MG63 (cell line): Measurements from ENCODE around the gene KDM4C. TPM values are rescaled to one million over a fixed set of nuclear protein-coding genes. Genes with fewer than 3 reads are reported as not detected.

ENCODE experiments used
- DNase-seq: peaks from one replicate; pipeline ENCODE4 v3.0.0-alpha.2; 2020
- H3K27me3 ChIP-seq: fragments of 250-450 bp; sonication (Bioruptor Pico); 2 replicates; pipeline ENCODE4 v1.5.1; 2020; ENCODE audit warnings: mild to moderate bottlenecking, moderate library complexity
- H3K36me3 ChIP-seq: fragments of 250-450 bp; sonication (Bioruptor Pico); 2 replicates; pipeline ENCODE4 v1.5.1; 2020; ENCODE audit warnings: mild to moderate bottlenecking, moderate library complexity
- H3K4me3 ChIP-seq: fragments of 250-450 bp; sonication (Bioruptor Pico); 2 replicates; pipeline ENCODE4 v1.5.1; 2020; ENCODE audit warnings: mild to moderate bottlenecking, moderate library complexity
- H3K9me3 ChIP-seq: fragments of 250-450 bp; sonication (Bioruptor Pico); 2 replicates; pipeline ENCODE4 v1.5.1; 2020; ENCODE audit warnings: mild to moderate bottlenecking, moderate library complexity
- total RNA-seq: library from RNA; depleted of rRNA; stranded (reverse); fragments of >200 nt; shearing (Covaris generic); gene quantifications from 2 replicates; pipeline ENCODE4 v1.2.3, GENCODE V29; 2014; ENCODE audit warnings: low replicate concordance

The KDM4C gene
- total RNA-seq, 1 experiment from 2014 or later = 1.8 TPM

DNA sequence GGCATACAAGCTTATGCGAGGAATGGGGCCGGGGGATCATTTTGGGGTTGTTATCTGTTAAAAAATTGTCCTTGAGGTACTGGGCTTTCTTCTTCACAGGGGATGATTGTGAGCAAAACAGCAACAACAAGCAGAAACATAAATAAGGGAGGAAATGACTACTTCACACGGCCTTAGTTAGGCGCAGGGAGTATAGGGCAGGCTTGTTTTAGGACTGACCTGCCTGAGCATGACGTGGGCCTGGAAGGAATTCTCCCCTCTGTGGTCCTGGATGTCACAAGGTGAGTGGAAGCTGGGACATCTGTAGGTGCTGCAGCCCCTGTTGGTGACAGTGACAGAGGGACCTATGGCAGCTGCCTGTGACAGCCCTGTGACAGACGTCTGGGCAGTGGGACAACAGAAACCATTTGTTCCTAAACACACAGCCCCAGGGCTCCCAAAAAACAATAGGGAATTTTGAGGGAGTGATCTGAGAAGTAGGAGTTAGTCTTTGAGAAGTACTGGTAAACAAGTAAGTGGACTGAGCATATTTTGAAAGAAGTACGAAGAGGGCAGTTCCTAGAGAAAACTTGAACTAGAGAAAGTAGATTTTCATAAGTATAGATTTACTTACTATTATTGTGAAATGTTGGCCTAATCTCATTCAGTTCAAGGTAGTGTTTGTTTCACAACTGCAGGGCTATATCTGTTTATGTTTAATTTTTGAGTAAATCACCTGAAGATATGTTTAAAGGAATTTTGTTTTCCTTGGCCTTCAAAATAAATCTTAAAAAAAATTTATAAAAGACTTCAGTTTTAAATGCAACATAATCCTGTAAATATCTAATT is 113.1 kb downstream of the KDM4C start:
- Histone ChIP-seq H3K27me3 (no peaks in the 10 kb centered on the region), H3K36me3 (no peaks in the 10 kb centered on the region), H3K9me3 (no peaks in the 10 kb centered on the region), H3K4me3 (no peak overlapping the region)
- DNase-seq = no peak

DNA sequence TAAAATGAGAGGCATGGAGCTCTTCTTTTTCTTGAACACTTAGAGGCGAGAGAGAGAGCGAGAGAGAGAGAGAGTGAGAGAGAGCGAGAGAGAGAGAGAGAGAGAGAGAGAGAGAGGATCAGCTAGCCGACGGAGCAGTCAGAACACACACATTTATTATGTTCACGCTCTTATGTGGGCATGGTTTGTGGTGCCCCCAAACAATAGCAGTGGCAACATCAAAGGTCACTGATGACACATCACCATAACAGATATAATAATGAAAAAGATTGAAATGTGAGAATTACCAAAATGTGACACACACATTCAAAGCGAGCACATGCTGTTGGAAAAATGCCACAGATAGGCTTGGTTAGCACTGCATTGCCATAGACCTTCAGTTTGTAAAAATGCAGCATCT is 116.1 kb downstream of the KDM4C start:
- no peak overlapping the region for H3K4me3 ChIP-seq
- H3K27me3 ChIP-seq = no peaks in the 10 kb centered on the region
- no peak for DNase-seq
- H3K9me3 ChIP-seq = no peaks in the 10 kb centered on the region
- no peaks in the 10 kb centered on the region for H3K36me3 ChIP-seq

DNA sequence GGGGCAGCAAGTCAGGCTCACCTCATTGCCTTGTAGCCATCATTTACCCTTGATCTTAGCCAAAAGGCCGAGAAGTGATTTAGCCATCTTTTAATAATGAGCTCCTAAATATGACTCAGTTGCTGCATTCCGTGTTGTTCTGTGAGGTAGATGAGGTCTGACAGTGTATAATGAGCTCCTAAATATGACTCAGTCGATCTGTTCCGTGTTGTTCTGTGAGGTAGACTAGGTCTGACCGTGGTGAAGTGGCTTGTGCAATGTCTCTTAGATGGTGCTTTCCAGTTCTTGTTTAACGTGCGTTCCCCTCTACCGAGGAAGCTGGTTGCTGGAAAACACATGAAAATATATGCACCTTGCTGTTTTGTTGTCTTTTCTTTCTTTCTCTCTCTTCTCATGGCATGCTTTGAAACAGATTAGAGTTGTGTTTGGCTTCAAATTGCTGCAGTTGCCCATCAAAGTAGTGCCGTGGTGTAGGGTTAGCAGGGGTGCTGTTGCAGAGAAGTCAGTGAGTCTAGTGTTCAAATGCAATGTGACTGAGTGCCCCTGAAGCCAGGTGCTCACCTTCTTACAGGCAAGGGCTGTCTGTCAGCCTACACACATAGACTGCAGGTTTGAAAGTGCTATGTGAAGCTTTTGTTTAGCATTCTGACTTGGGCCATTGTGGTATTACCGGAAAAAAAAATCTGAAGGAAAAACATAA is 118.6 kb downstream of the KDM4C start:
- H3K4me3 ChIP-seq = no peak overlapping the region
- no peaks in the 10 kb centered on the region for H3K36me3 ChIP-seq
- no peaks in the 10 kb centered on the region for H3K27me3 ChIP-seq
- DNase-seq = no peak
- no peaks in the 10 kb centered on the region for H3K9me3 ChIP-seq

DNA sequence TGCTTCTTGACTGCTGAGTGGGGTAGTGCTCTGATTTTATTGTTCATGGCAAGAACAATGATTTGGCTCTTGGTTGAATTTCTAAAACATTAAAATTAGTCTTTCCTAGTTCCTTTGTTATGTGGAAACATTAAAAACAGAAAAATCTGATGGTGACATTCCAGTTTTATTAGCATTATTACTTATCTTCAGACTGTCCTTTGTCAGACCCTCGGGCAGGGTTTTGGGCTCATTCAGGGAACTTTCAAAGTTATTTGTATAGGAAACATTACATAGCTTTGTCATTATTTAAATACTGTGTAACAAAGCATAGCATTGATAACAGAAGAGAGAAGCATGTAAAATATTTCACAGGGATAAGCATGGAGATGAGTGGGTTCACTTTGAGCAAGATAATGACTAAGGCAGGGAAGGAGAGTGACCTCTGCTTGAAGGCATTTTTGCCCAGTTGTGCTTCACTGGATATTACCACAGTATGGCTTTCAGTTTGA is 119.9 kb downstream of the KDM4C start:
- H3K4me3 ChIP-seq = no peak overlapping the region
- no peak for DNase-seq
- H3K27me3 ChIP-seq = no peaks in the 10 kb centered on the region
- no peaks in the 10 kb centered on the region for H3K36me3 ChIP-seq
- H3K9me3 ChIP-seq = no peaks in the 10 kb centered on the region

DNA sequence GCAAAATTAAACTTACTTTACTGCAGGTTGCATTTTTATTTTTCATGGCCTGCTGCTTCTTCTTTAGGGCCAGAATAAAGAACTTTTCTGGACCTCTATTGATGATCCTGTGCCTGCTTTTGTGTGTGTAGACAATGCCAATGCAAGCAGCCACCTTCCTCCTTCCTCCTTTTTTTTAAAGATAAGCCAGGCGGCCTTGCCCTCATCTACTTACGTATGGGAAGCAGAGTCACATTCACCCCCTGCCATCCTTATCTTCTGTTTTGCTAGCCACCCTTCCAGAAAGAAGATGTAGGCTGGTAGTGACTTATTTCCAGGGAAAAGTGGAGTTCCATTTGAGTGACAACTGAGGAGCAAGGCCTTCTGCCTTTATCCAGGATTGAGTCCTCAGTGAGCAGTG is 122.9 kb downstream of the KDM4C start:
- no peaks in the 10 kb centered on the region for H3K36me3 ChIP-seq
- H3K4me3 ChIP-seq = no peak overlapping the region
- DNase-seq = no peak
- H3K9me3 ChIP-seq = no peaks in the 10 kb centered on the region
- H3K27me3 ChIP-seq = no peaks in the 10 kb centered on the region

DNA sequence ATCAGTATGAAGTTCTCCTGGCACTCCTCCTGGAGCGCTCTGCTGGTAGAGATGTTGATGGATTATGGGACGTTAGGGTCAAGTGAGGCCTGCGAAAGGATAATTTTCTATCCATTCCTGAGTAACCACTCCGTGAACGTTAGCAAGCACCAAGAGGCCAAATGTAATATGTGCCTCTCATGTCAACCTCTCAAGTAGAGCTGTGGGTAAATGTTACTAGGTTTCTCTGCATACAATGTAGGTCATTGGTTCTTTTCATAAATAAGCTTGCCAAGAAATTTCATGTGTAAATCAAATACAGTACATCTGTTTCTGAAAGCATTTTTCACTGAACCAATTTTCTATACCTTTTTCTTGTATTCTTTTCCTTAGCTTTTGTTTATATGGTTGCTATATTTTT is 126.3 kb downstream of the KDM4C start:
- no peak for DNase-seq
- H3K36me3 ChIP-seq = no peaks in the 10 kb centered on the region
- no peaks in the 10 kb centered on the region for H3K27me3 ChIP-seq
- no peak overlapping the region for H3K4me3 ChIP-seq
- no peaks in the 10 kb centered on the region for H3K9me3 ChIP-seq

DNA sequence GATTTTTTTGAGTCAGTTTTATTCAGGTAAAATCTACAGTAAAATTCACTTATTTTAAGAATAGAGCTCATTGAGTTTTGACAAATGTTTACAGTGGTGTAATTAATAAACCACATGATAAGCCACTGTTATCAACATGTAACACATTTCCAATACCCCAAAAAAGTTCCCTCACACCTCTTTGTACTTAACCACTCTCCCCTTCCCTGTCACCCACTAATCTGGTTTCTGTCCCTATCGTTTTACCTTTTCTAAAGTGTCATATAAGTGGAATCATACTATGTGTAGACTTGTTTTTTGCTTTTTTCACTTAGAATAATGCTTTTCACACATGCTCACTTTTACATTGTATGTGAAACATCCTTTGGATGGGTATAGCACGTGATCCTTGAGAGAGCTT is 127.2 kb downstream of the KDM4C start:
- DNase-seq = no peak
- H3K9me3 ChIP-seq = no peaks in the 10 kb centered on the region
- no peaks in the 10 kb centered on the region for H3K36me3 ChIP-seq
- H3K4me3 ChIP-seq = no peak overlapping the region
- no peaks in the 10 kb centered on the region for H3K27me3 ChIP-seq

DNA sequence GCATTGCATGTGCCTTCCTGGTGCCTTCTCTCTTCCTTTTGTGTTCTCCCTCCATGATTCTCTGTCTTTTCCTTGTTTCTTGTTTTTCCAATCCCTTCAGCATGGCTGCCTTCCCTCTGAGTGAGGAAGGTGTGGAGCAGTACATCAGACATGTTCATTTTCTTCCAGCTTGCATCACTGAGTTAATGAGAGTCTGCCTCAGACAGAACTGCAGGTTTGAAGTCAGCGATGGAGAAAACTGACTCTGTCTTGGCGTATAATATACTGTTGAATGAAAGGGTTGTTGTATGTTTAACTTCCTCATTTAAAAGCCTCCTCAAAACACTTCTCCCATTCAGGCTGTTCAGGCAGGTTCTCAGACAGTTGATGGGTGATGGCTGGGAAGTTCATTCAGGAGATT is 129.3 kb downstream of the KDM4C start:
- Histone ChIP-seq H3K27me3 (no peaks in the 10 kb centered on the region), H3K36me3 (no peaks in the 10 kb centered on the region), H3K9me3 (no peaks in the 10 kb centered on the region), H3K4me3 (no peak overlapping the region)
- no peak for DNase-seq

DNA sequence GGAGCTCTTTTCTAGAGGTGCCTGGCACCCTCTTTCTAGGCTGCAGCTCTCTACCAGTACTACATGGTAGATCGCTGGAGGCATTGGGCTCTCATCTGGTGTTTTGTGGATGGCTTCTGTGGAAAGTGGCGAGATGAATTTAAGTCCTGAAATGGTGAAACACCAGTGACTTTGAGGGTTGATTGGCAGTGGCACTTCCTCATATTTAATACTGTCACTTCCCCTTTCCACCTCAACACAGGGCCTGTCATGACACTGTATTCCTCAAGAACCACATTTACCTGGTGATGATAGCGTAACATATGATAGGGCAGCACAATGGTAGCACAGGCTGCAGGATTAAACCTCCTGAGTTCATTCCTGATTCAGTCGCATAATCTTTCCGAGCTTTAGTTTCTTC is 132.1 kb downstream of the KDM4C start:
- Histone ChIP-seq H3K9me3 (no peaks in the 10 kb centered on the region), H3K27me3 (no peaks in the 10 kb centered on the region), H3K4me3 (no peak overlapping the region), H3K36me3 (no peaks in the 10 kb centered on the region)
- no peak for DNase-seq

DNA sequence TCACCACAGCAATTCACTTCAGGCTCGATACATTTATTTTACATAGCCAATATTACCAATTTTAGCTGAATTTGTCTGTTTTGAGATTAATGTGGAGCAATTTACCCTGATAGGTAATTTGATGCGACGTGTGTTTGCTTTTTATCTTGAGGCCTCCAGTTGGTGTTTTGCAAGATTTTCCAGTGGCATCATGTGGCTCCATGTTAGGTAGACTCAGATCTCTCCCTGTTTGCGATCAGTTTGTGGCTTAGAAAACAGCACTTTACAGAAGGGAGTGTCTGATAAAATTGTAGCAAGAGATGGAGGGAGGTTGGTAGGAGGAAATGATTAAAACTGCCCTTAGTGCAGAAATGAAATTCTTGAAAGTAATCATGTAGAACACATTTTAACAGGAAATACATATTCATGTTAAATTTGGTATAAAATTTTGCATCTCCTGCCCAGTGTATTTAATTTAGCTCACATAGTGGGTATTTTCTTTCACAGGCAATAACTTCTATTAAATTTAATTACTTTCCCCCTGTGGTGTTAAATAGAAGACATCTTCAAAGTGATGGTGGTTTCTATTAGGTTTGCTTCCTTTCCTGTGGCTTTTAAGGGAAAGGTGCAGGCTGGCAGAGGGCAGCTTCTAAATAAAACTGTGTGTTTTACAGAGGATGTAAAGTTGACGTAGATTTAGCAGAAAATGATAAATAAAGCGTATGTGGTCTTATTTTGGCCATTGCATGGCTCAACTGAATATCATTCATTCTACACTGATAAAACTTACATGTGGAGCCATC is 135.8 kb downstream of the KDM4C start:
- DNase-seq = no peak

DNA sequence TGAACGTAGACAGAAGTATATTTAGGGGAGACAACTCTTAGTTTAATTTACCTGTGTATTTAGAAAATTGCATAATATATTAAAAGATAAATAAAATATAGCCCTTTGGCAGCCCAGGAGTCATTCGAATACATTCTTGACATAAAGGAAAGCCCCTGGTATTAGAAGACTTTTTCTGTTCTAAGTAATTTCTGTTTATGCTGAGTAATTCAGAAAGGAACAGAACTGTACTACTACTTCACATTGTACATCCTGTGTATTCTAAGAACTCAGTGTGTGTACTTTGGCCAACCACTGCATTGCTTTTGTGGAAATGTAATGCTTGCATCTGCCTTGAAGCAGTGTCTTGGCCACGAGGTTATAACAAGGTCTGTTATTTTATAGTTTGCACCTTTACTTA is 136.4 kb downstream of the KDM4C start:
- no peaks in the 10 kb centered on the region for H3K9me3 ChIP-seq
- H3K36me3 ChIP-seq = no peaks in the 10 kb centered on the region
- H3K27me3 ChIP-seq = no peaks in the 10 kb centered on the region
- no peak for DNase-seq
- no peak overlapping the region for H3K4me3 ChIP-seq

More for the DNA sequence above, 135.8 kb downstream of the KDM4C start:
- no peaks in the 10 kb centered on the region for H3K27me3 ChIP-seq
- H3K4me3 ChIP-seq = no peak overlapping the region
- H3K36me3 ChIP-seq = no peaks in the 10 kb centered on the region
- no peaks in the 10 kb centered on the region for H3K9me3 ChIP-seq

DNA sequence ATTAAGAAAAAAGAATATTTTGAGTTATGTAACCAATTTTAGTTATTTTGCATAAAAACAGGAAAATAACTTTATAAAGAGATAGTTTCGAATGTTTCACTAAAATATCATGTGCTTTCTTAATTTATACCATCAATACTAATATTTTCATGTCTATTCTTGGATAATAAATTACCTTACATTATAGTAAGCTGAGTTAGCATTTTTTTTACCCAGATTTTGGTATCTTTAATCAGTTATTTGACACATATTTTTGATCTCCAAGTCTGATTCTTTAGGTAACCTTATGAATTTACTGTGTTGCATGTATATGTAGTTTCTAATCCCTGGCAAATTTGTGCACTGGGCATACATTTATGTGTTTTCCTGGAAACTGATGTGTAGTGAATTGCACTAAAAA is 138.0 kb downstream of the KDM4C start:
- Histone ChIP-seq H3K9me3 (no peaks in the 10 kb centered on the region), H3K36me3 (no peaks in the 10 kb centered on the region), H3K27me3 (no peaks in the 10 kb centered on the region), H3K4me3 (no peak overlapping the region)
- DNase-seq = no peak

DNA sequence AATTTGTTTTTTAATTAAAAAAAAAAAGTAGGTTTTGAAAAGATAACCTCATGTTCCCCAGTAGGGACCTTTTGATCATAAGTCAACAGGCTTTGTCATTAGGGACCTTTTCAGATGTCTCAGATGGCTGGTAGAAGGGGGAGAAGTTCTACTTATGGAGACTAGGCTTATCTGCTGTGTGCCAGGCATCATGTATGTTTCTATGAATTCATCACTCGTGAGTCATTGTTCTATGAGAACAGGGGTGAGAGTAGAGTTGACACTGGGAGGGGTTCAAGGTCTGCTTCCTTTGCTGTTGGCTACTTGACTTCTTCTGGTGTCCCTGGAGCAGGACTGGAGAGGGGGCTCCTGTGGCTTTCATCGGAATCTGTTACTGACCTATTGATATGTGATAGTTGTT is 138.8 kb downstream of the KDM4C start:
- no peaks in the 10 kb centered on the region for H3K9me3 ChIP-seq
- no peaks in the 10 kb centered on the region for H3K36me3 ChIP-seq
- H3K27me3 ChIP-seq = no peaks in the 10 kb centered on the region
- H3K4me3 ChIP-seq = no peak overlapping the region
- no peak for DNase-seq

DNA sequence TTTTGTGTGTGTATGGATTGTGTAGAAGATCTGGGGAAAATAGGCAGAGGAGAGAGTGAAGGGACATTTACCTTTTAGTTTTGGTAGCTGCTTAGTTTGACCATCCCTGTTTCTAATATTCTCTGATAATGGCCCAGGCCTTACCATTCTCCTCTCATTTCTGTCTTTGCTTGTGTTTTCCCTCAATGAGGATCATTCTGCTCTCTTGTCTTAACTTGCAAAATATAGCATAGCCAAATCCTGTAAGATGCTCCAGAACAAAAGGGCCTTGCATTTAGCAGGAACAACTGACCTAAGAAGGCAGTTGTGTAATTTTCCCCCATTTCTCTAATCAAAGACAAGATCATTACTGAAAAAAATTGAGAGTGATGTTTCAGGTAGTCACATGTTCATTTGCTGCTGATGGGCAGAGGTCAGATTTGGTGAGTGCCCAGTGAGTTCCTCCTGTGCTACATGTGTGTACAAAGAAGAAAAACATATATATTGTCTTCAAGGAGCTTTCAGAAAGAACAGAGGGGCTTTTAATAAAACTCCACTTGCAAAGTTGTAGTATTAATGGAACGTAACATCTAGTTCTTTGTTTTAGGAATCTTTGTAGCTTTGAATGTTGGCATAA is 139.5 kb downstream of the KDM4C start:
- no peak for DNase-seq
- no peaks in the 10 kb centered on the region for H3K36me3 ChIP-seq
- H3K27me3 ChIP-seq = no peaks in the 10 kb centered on the region
- no peak overlapping the region for H3K4me3 ChIP-seq
- H3K9me3 ChIP-seq = no peaks in the 10 kb centered on the region

DNA sequence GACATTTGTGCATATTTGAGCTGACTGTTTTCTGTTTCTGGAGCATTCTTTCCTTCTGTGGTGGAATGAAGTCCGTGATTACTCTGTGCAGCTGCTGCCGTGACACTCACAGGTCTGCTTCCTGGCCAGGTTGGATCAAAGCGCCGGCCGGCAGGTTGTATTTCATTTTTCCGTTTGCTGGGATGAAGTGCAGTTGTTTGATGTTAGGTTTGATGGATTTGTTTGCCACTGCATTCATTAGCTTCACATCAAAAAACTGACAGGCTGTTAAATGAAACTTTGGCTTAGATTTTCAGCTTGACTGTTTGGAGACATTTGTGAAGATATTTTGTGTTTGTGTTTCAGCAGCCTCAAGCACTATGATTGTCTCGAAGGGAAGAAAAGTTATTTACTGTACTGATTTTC is 140.1 kb downstream of the KDM4C start:
- Histone ChIP-seq H3K4me3 (no peak overlapping the region), H3K36me3 (no peaks in the 10 kb centered on the region), H3K9me3 (no peaks in the 10 kb centered on the region), H3K27me3 (no peaks in the 10 kb centered on the region)
- DNase-seq = no peak

DNA sequence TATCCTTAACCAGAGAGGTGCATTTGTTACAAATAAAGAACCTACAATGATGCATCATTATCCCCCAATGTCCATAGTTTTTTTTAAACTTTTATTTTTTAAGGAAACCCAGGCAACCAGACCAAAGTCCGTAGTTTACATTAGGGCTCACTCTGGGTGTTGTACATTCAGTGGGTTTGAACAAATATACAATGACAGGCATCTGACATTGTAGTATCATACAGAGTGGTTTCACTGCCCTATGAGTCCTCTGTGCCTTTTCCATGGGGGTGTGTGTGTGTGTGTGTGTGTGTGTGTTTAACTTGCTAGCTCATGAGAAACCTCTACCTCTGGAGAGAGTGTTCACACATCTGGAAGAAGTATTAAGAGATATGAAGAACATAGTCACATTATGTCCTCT is 141.5 kb downstream of the KDM4C start:
- no peaks in the 10 kb centered on the region for H3K9me3 ChIP-seq
- H3K36me3 ChIP-seq = no peaks in the 10 kb centered on the region
- no peak overlapping the region for H3K4me3 ChIP-seq
- DNase-seq = no peak
- no peaks in the 10 kb centered on the region for H3K27me3 ChIP-seq

DNA sequence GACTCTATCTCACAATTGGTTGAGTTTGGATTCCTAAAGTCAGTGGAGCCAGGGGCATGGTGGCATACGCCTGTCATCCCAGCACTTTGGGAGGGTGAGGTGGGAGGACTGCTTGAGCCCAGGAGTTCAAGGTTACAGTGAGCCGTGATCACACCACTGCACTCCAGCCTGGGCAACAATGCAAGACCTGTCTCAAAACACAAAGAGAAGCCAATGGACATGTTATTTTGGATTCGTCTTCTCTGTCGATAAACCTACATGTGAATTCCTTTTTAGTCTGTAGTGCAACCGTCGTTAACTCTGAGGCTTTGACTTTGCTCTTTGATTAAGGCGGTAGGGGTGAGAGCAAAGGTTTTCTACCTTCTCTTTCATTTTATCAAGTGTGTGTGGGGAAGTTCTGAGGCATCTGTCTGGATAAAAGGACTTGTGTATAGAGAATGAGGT is 142.7 kb downstream of the KDM4C start:
- no peaks in the 10 kb centered on the region for H3K36me3 ChIP-seq

More for the DNA sequence above, 142.7 kb downstream of the KDM4C start:
- DNase-seq = no peak
- Histone ChIP-seq H3K27me3 (no peaks in the 10 kb centered on the region), H3K4me3 (no peak overlapping the region), H3K9me3 (no peaks in the 10 kb centered on the region)
